Osteocyte (in vitro differentiated cells): ENCODE data around the gene NAGLU. TPM values are rescaled to one million over a fixed set of nuclear protein-coding genes. Genes with fewer than 3 reads are reported as not detected.

ENCODE experiments used
- DNase-seq: peaks from one replicate; pipeline ENCODE4 v3.0.0; 2021; ENCODE audit warnings: mixed read lengths; ENCODE audit not compliant: unreplicated experiment; ENCODE audit errors: extremely low spot score
- H3K27ac Mint-ChIP-seq: one replicate; pipeline ENCODE4 v1.8.0; 2021; ENCODE audit warnings: mild to moderate bottlenecking, mixed read lengths; ENCODE audit not compliant: unreplicated experiment
- H3K27me3 Mint-ChIP-seq: one replicate; pipeline ENCODE4 v1.8.0; 2021; ENCODE audit warnings: mixed read lengths; ENCODE audit not compliant: unreplicated experiment
- H3K36me3 Mint-ChIP-seq: one replicate; pipeline ENCODE4 v1.8.0; 2021; ENCODE audit warnings: mixed read lengths; ENCODE audit not compliant: unreplicated experiment
- H3K4me1 Mint-ChIP-seq: one replicate; pipeline ENCODE4 v1.8.0; 2021; ENCODE audit warnings: mixed read lengths; ENCODE audit not compliant: unreplicated experiment
- H3K4me3 Mint-ChIP-seq: one replicate; pipeline ENCODE4 v1.8.0; 2021; ENCODE audit warnings: mild to moderate bottlenecking, moderate library complexity, mixed read lengths; ENCODE audit not compliant: unreplicated experiment
- H3K9me3 Mint-ChIP-seq: one replicate; pipeline ENCODE4 v1.8.0; 2021; ENCODE audit warnings: mixed read lengths; ENCODE audit not compliant: unreplicated experiment
- CTCF ChIP-seq: fragments of 200-600 bp; sonication (generic); IDR thresholded peaks from 2 replicates; pipeline ENCODE4 v1.5.0; 2021; ENCODE audit warnings: antibody characterized with exemption, mild to moderate bottlenecking, moderate library complexity
- total RNA-seq: library from RNA; stranded (reverse); gene quantifications from 2 replicates; pipeline ENCODE4 v1.2.1, GENCODE V29; 2021

The NAGLU gene
- total RNA-seq, 1 donor from 2014 or later, result 86.5 TPM

GRCh38 chr17:42568341-42569111 lies 32.5 kb downstream of the NAGLU start:
- Mint-ChIP-seq H3K27me3 (no peaks in the 10 kb centered on the region), H3K9me3 (no peaks in the 10 kb centered on the region), H3K4me1 (peaks cover 18% of the 10 kb centered on the region), H3K36me3 (peaks cover 27% of the 10 kb centered on the region), H3K4me3 (peak overlapping the region; percentile 91), H3K27ac (peak overlapping the region; percentile 92)
- no peak for DNase-seq
- TF ChIP-seq CTCF, result no peak

GRCh38 chr17:42571435-42572225 lies 35.6 kb downstream of the NAGLU start:
- Mint-ChIP-seq H3K4me3 (no peak overlapping the region), H3K4me1 (peaks cover 16% of the 10 kb centered on the region), H3K27ac (no peak overlapping the region), H3K36me3 (peaks cover 33% of the 10 kb centered on the region), H3K9me3 (no peaks in the 10 kb centered on the region), H3K27me3 (no peaks in the 10 kb centered on the region)
- no peak for TF ChIP-seq CTCF
- DNase-seq, result no peak

- H3K27me3 Mint-ChIP-seq, result no peaks in the 10 kb centered on the region
- no peak overlapping the region for H3K27ac Mint-ChIP-seq
- DNase-seq, result no peak
- no peak overlapping the region for H3K4me3 Mint-ChIP-seq
- peaks cover 31% of the 10 kb centered on the region for H3K36me3 Mint-ChIP-seq
- no peaks in the 10 kb centered on the region for H3K9me3 Mint-ChIP-seq
- peaks cover 16% of the 10 kb centered on the region for H3K4me1 Mint-ChIP-seq
- TF ChIP-seq CTCF, result no peak
These were observed 37.1 kb downstream of the NAGLU start for GRCh38 chr17:42573095-42573494.

GRCh38 chr17:42574463-42574862 lies 38.4 kb downstream of the NAGLU start:
- no peak for TF ChIP-seq CTCF
- H3K27me3 Mint-ChIP-seq, result no peaks in the 10 kb centered on the region
- H3K27ac Mint-ChIP-seq, result no peak overlapping the region
- no peak for DNase-seq
- H3K36me3 Mint-ChIP-seq, result peaks cover 28% of the 10 kb centered on the region
- no peak overlapping the region for H3K4me3 Mint-ChIP-seq
- no peaks in the 10 kb centered on the region for H3K9me3 Mint-ChIP-seq
- H3K4me1 Mint-ChIP-seq, result peaks cover 23% of the 10 kb centered on the region

- H3K9me3 Mint-ChIP-seq, result no peaks in the 10 kb centered on the region
- no peak for DNase-seq
- peak overlapping the region; percentile 98 for H3K27ac Mint-ChIP-seq
- H3K27me3 Mint-ChIP-seq, result no peaks in the 10 kb centered on the region
- TF ChIP-seq CTCF, result no peak
- H3K4me3 Mint-ChIP-seq, result peak overlapping the region; percentile 98
- H3K36me3 Mint-ChIP-seq, result peaks cover 23% of the 10 kb centered on the region
- peaks cover 23% of the 10 kb centered on the region for H3K4me1 Mint-ChIP-seq
These were observed 41.1 kb downstream of the NAGLU start for GRCh38 chr17:42577140-42577531.
